ENCODE results near the gene SLC8B1.

The SLC8B1 gene

DNA sequence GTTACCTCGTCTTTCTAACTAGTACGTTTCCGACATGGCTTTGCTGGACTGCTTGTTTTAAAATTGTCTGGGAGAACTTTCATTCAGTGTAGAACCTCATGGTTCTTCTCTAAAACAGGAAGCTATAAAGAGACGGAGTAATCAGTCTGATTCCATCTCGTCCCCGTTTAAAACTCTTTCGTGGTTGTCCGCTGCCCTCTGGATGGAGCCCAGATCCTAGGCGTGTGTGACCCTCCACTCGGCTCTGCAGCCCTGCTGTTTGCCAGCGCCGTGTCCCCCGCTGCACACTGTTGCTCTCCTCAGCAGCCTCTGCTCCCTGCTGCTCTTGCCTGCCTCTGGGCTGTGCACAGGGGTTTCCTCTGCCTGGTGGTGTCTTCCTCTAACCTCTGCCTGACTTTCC lies 50.2 kb downstream of the SLC8B1 start:
- H3K9me3 Mint-ChIP-seq = no peaks in the 10 kb centered on the region
- no peak overlapping the region for H3K4me3 Mint-ChIP-seq
- no peak overlapping the region for H3K27ac Mint-ChIP-seq
- no peaks in the 10 kb centered on the region for H3K27me3 Mint-ChIP-seq (ENCODE audit: low read depth)
- peaks cover 6% of the 10 kb centered on the region for H3K4me1 Mint-ChIP-seq
- peaks cover 18% of the 10 kb centered on the region for H3K36me3 Mint-ChIP-seq (ENCODE audit: low read depth)
- TF ChIP-seq, protein P1, sequence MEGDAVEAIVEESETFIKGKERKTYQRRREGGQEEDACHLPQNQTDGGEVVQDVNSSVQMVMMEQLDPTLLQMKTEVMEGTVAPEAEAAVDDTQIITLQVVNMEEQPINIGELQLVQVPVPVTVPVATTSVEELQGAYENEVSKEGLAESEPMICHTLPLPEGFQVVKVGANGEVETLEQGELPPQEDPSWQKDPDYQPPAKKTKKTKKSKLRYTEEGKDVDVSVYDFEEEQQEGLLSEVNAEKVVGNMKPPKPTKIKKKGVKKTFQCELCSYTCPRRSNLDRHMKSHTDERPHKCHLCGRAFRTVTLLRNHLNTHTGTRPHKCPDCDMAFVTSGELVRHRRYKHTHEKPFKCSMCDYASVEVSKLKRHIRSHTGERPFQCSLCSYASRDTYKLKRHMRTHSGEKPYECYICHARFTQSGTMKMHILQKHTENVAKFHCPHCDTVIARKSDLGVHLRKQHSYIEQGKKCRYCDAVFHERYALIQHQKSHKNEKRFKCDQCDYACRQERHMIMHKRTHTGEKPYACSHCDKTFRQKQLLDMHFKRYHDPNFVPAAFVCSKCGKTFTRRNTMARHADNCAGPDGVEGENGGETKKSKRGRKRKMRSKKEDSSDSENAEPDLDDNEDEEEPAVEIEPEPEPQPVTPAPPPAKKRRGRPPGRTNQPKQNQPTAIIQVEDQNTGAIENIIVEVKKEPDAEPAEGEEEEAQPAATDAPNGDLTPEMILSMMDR (IDR thresholded peaks at IDR 0.05; ENCODE audit: unreplicated experiment in 3 of 3) = no peak

DNA sequence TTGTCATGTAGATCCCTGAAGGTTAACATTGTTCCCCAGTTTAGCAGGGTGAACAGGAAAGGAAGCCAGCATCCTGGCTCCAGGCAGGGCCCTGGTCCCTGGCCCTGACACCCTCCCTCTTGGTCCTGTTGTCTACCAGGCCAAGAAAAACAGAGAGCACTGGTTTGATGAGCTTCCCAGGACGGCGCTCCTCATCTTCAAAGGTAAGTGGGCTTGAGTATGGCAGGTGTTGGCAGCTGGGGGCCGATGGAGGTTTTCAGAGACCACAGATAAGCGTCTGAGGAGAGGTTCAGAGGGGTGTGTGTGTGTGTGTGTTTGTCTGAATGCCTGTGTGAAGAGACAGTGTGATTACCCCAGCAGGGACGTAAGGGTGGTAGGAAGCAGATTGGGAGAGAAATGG lies 56.3 kb downstream of the SLC8B1 start:
- Mint-ChIP-seq H3K36me3 (ENCODE audit: low read depth) (peaks cover 16% of the 10 kb centered on the region), H3K9me3 (no peaks in the 10 kb centered on the region), H3K27ac (no peak overlapping the region), H3K4me1 (no peaks in the 10 kb centered on the region), H3K27me3 (ENCODE audit: low read depth) (no peaks in the 10 kb centered on the region), H3K4me3 (no peak overlapping the region)
- TF ChIP-seq, protein P1 (IDR thresholded peaks at IDR 0.05; ENCODE audit: unreplicated experiment in 3 of 3) = no peak

DNA sequence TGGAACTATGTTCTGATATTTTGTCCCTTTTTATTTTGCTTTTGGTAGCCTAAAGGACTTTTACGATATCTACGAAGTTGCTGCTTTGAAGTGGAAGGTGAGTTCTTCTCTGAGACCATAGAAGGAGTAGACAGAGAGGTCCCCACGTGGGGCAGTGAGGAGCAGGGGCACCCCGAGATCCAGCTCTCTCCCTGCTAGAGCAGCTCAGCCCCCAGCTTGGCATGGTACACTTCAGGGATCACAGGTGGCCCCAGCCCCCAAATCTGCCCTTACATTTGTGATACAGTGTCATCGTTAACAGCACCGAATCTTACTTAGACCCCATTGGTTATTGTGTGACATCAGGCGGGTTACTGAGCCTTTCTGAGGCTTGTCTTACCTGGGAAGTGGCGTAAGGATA lies 56.8 kb downstream of the SLC8B1 start:
- Mint-ChIP-seq H3K36me3 (ENCODE audit: low read depth) (peaks cover 16% of the 10 kb centered on the region), H3K27ac (no peak overlapping the region), H3K27me3 (ENCODE audit: low read depth) (no peaks in the 10 kb centered on the region), H3K4me3 (no peak overlapping the region), H3K4me1 (no peaks in the 10 kb centered on the region), H3K9me3 (no peaks in the 10 kb centered on the region)
- TF ChIP-seq, protein P1 (IDR thresholded peaks at IDR 0.05; ENCODE audit: unreplicated experiment in 3 of 3) = no peak

DNA sequence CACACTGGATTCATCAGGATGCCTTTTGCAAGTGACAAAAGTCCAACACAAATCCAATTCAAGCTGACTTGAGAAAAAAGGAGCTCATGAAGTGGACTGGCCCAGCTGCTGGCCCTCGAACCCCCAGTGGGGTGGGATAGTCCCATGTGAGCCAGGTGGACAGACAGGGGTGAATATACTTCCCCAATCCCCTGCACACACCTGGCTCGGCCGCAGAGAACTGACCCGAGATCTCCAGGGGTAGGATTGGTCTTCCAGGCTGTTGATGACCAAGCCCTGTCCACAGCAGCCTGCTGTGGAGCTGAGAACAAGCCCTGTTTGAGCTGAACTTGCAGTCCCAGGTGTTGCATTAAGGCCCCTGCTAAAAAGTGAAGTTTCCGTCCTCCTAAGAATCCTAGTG lies 57.4 kb downstream of the SLC8B1 start:
- no peaks in the 10 kb centered on the region for H3K27me3 Mint-ChIP-seq (ENCODE audit: low read depth)
- H3K36me3 Mint-ChIP-seq (ENCODE audit: low read depth) = peaks cover 16% of the 10 kb centered on the region
- H3K9me3 Mint-ChIP-seq = no peaks in the 10 kb centered on the region
- no peak overlapping the region for H3K4me3 Mint-ChIP-seq
- TF ChIP-seq, protein P1 (IDR thresholded peaks at IDR 0.05; ENCODE audit: unreplicated experiment in 3 of 3) = no peak
- H3K4me1 Mint-ChIP-seq = peaks cover 4% of the 10 kb centered on the region
- no peak overlapping the region for H3K27ac Mint-ChIP-seq

DNA sequence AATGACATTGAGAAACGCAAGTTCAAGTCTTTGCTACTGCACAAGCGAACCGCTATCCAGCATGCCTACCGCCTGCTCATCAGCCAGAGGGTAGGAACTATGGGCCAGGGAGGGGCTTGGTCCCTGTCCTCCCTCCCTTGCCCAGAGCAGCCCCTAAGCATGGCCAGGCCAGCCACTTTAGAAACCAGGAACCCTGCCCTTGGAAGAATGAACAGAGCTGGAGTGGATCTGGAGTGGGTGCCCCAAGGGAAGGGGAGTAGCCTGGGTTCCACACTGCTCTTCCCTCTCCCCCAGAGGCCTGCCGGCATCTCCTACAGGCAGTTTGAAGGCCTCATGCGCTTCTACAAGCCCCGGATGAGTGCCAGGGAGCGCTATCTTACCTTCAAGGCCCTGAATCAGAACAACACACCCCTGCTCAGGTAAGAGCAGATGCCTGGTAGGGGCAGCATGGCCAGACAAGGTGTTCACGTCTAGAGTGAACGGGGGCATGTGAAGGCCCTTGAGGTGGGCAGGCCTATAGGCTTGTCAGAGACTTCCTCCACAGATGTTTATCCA lies 57.9 kb downstream of the SLC8B1 start:
- TF ChIP-seq, protein P1 (IDR thresholded peaks at IDR 0.05; ENCODE audit: unreplicated experiment in 3 of 3) = no peak

DNA sequence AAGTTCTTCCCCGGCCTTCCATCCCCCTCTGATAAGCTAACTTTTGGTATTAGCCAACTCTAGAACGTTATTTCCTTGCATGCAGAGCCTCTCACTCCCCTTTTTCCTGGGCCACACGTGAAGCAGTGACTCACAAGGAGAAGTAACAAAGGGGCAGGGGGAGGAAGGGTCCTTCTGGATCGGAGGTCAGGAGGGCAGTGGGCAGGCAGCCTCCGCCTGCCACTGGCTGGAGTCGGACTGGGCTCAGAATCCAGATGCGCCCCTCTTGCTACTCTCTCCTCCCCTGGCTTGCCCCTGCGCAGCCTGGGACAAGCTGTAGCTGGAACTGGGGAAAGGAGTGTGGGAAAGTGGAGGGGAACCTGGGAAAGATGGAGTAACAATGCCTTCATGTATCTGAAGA lies 58.6 kb downstream of the SLC8B1 start:
- H3K27ac Mint-ChIP-seq = no peak overlapping the region

More for the DNA sequence above, 57.9 kb downstream of the SLC8B1 start:
- H3K36me3 Mint-ChIP-seq (ENCODE audit: low read depth) = peaks cover 16% of the 10 kb centered on the region
- no peaks in the 10 kb centered on the region for H3K27me3 Mint-ChIP-seq (ENCODE audit: low read depth)
- H3K4me1 Mint-ChIP-seq = peaks cover 9% of the 10 kb centered on the region
- H3K4me3 Mint-ChIP-seq = no peak overlapping the region
- H3K27ac Mint-ChIP-seq = no peak overlapping the region
- H3K9me3 Mint-ChIP-seq = no peaks in the 10 kb centered on the region

More for the DNA sequence above, 58.6 kb downstream of the SLC8B1 start:
- Mint-ChIP-seq H3K4me3 (no peak overlapping the region), H3K27me3 (ENCODE audit: low read depth) (no peaks in the 10 kb centered on the region), H3K9me3 (no peaks in the 10 kb centered on the region), H3K36me3 (ENCODE audit: low read depth) (peaks cover 16% of the 10 kb centered on the region), H3K4me1 (peaks cover 16% of the 10 kb centered on the region)
- TF ChIP-seq, protein P1 (IDR thresholded peaks at IDR 0.05; ENCODE audit: unreplicated experiment in 3 of 3) = no peak

Data from nephron (organoid).